K562 (cell line): ENCODE measurements around the gene ASB10. TPM values are rescaled to one million over a fixed set of nuclear protein-coding genes. Genes with fewer than 3 reads are reported as not detected.
A peak's percentile ranks its signal among the peaks of the same experiment; 100 is the strongest.

Experiments
- ARHGAP35 ChIP-seq: fragments of 450-650 bp; IDR thresholded peaks from 2 replicates; pipeline ENCODE4 v1.6.1; 2018; ENCODE audit not compliant: partially characterized antibody
- BCLAF1 ChIP-seq, 2 experiments: fragments of 450-650 bp in 1 of 2; IDR thresholded peaks; 2 replicates each; pipeline ENCODE4 v1.6.1; 2011 to 2017; ENCODE audit warnings: low read depth in 2 of 2, antibody characterized with exemption in 1 of 2, borderline replicate concordance in 1 of 2, low read length in 1 of 2, mild to moderate bottlenecking in 1 of 2, mixed read lengths in 1 of 2; ENCODE audit not compliant: control insufficient read depth in 1 of 2
- BDP1 ChIP-seq: IDR thresholded peaks from 3 replicates; pipeline ENCODE4 v1.6.1; 2011; ENCODE audit not compliant: insufficient read length, insufficient read depth
- CREM ChIP-seq: IDR thresholded peaks from 2 replicates; pipeline ENCODE4 v1.6.1; 2014; ENCODE audit warnings: antibody characterized with exemption, low read depth
- CXXC5 ChIP-seq: fragments of 250-450 bp; sonication (Bioruptor Pico); IDR thresholded peaks from 2 replicates; pipeline ENCODE4 v1.8.0; 2022; ENCODE audit warnings: inconsistent platforms, mild to moderate bottlenecking, moderate library complexity
- EHMT2 ChIP-seq: fragments of 450-650 bp; IDR thresholded peaks from 2 replicates; pipeline ENCODE4 v1.6.1; 2018; ENCODE audit warnings: antibody characterized with exemption
- ETV1 ChIP-seq: fragments of 450-650 bp; conservative IDR thresholded peaks from 2 replicates; pipeline ENCODE4 v1.6.1; 2016; ENCODE audit warnings: missing genetic modification characterization, control low read depth, low read depth, missing compliant biosample characterization
- JUND ChIP-seq, 2 experiments: IDR thresholded peaks; 2 replicates in 1 of 2; 3 replicates in 1 of 2; pipeline ENCODE4 v1.6.1; 2011; ENCODE audit warnings: borderline replicate concordance in 2 of 2, low read depth in 2 of 2, low read length in 2 of 2, improper control_type of control experiment in 1 of 2, missing biosample characterization in 1 of 2, missing genetic modification characterization in 1 of 2, missing genetic modification reagents in 1 of 2
- NCOA6 ChIP-seq: fragments of 450-650 bp; IDR thresholded peaks from 2 replicates; pipeline ENCODE4 v1.6.1; 2017; ENCODE audit warnings: mild to moderate bottlenecking
- PHF20 ChIP-seq: fragments of 450-650 bp; IDR thresholded peaks from 2 replicates; pipeline ENCODE4 v1.6.1; 2018; ENCODE audit not compliant: partially characterized antibody
- POLR2AphosphoS5 ChIP-seq: IDR thresholded peaks from 2 replicates; pipeline ENCODE4 v1.6.1; 2011; ENCODE audit warnings: mild to moderate bottlenecking, low read depth, low read length, moderate library complexity; ENCODE audit not compliant: control insufficient read depth, insufficient read depth
- PRPF4 ChIP-seq: fragments of 200-400 bp; formaldehyde crosslinking; IDR thresholded peaks from one replicate; pipeline ENCODE4 v1.6.1; 2017; ENCODE audit warnings: low read length, low read depth, mild to moderate bottlenecking; ENCODE audit not compliant: insufficient read depth, poor library complexity, severe bottlenecking
- RAD51 ChIP-seq: fragments of 450-650 bp; IDR thresholded peaks from 2 replicates; pipeline ENCODE4 v1.7.1; 2016; ENCODE audit warnings: low read depth, mild to moderate bottlenecking, borderline replicate concordance
- RHOXF2B ChIP-seq: fragments of 250-450 bp; sonication (Bioruptor Pico); conservative IDR thresholded peaks from 2 replicates; pipeline ENCODE4 v1.5.1; 2021
- SMARCA4 ChIP-seq: fragments of 450-650 bp; IDR thresholded peaks from 2 replicates; pipeline ENCODE4 v1.6.1; 2016
- SOX6 ChIP-seq: fragments of 450-650 bp; IDR thresholded peaks from 2 replicates; pipeline ENCODE4 v1.6.1; 2014; ENCODE audit warnings: mild to moderate bottlenecking
- TAF9B ChIP-seq: fragments of 450-650 bp; IDR thresholded peaks from 2 replicates; pipeline ENCODE4 v1.6.1; 2018; ENCODE audit warnings: mild to moderate bottlenecking; ENCODE audit not compliant: partially characterized antibody
- TEAD4 ChIP-seq, 2 experiments: sonication (generic) in 1 of 2; formaldehyde crosslinking in 1 of 2; IDR thresholded peaks; 2 replicates each; pipeline versions ENCODE4 v1.6.1 to v1.8.0; 2012 to 2022; ENCODE audit warnings: borderline replicate concordance in 1 of 2, inconsistent platforms in 1 of 2, low read length in 1 of 2, mild to moderate bottlenecking in 1 of 2, missing genetic modification reagents in 1 of 2
- USF2 ChIP-seq: sonication (generic); formaldehyde crosslinking; IDR thresholded peaks from 2 replicates; pipeline ENCODE4 v1.5.0; 2020; ENCODE audit warnings: missing genetic modification reagents
- YBX1 ChIP-seq: fragments of 450-650 bp; IDR thresholded peaks from 2 replicates; pipeline ENCODE4 v1.7.1; 2016; ENCODE audit warnings: mild to moderate bottlenecking
- ZBTB7A ChIP-seq: IDR thresholded peaks from 2 replicates; pipeline ENCODE4 v1.6.1; 2011; ENCODE audit warnings: low read depth, mild to moderate bottlenecking, low read length, moderate library complexity, borderline replicate concordance; ENCODE audit not compliant: control insufficient read depth
- ZNF239 ChIP-seq: fragments of 250-450 bp; sonication (Bioruptor Pico); IDR thresholded peaks from 2 replicates; pipeline ENCODE4 v1.4.0; 2020; ENCODE audit warnings: mild to moderate bottlenecking
- polyA plus RNA-seq, 8 experiments: library from polyadenylated mRNA; depleted of rRNA in 4 of 8; stranded (reverse) in 5 of 8; unstranded in 3 of 8; fragments of >200 nt; fragmentation: Nextera tagmentation in 2 of 8; fragmentation: Illumina TruSeq in 1 of 8; extraction: Ambion mirVana in 2 of 8; extraction: Trizol in 1 of 8; gene quantifications; 2 replicates each; pipeline versions ENCODE4 v1.2.1 to v1.2.3, GENCODE V29; 2011 to 2014; ENCODE audit warnings: inconsistent platforms in 1 of 8, missing spikeins in 1 of 8
- total RNA-seq, 7 experiments: library from RNA; depleted of rRNA in 6 of 7; stranded (reverse); fragments of >200 nt in 6 of 7; fragmentation: Illumina TruSeq in 2 of 7; extraction: Trizol in 2 of 7; gene quantifications; 2 replicates each; pipeline versions ENCODE4 v1.2.1 to v1.2.3, GENCODE V29; 2011 to 2021; ENCODE audit warnings: low replicate concordance in 1 of 7
- TF ChIP-seq, protein P1 (sequence below): IDR thresholded peaks from 2 replicates; pipeline ENCODE4 v1.6.1; 2016; ENCODE audit warnings: missing genetic modification characterization, missing compliant biosample characterization
- TF ChIP-seq, protein P2 (sequence below): fragments of 450-650 bp; formaldehyde crosslinking; IDR thresholded peaks from 2 replicates; pipeline ENCODE4 v1.4.0; 2022; ENCODE audit warnings: mild to moderate bottlenecking, moderate library complexity

The ASB10 gene
- total and polyA plus RNA-seq, 9 of the 15 experiments (the other 6 are each of a cell fraction or from before 2014, with no cell fraction given) = not detected

GRCh38 chr7:151206914-151207313 is 19.9 kb upstream of the ASB10 start (continued):
- TF ChIP-seq, protein P1, sequence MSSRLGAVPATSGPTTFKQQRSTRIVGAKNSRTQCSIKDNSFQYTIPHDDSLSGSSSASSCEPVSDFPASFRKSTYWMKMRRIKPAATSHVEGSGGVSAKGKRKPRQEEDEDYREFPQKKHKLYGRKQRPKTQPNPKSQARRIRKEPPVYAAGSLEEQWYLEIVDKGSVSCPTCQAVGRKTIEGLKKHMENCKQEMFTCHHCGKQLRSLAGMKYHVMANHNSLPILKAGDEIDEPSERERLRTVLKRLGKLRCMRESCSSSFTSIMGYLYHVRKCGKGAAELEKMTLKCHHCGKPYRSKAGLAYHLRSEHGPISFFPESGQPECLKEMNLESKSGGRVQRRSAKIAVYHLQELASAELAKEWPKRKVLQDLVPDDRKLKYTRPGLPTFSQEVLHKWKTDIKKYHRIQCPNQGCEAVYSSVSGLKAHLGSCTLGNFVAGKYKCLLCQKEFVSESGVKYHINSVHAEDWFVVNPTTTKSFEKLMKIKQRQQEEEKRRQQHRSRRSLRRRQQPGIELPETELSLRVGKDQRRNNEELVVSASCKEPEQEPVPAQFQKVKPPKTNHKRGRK (tag) = no peak
- TF ChIP-seq BCLAF1 (IDR thresholded peaks at IDR 0.05; ENCODE audit: borderline replicate concordance in 1 of 2, control insufficient read depth in 1 of 2, low read depth in 2 of 2, low read length in 1 of 2) (no peak), JUND (IDR thresholded peaks at IDR 0.05; ENCODE audit: borderline replicate concordance, low read depth, low read length) (peak; percentile 55), JUND (tag; IDR thresholded peaks at IDR 0.05; ENCODE audit: borderline replicate concordance, low read depth, low read length) (no peak; the same call in 2 of the 3 replicates), TAF9B (no peak), NCOA6 (no peak), ETV1 (tag) (peak; percentile 95), ZNF239 (no peak), USF2 (peak; percentile 92), ARHGAP35 (no peak), ZBTB7A (no peak), POLR2AphosphoS5 (peak; percentile 72), TEAD4 (IDR thresholded peaks at IDR 0.05; ENCODE audit: low read length) (peak; percentile 90), TEAD4 (CRISPR knock-in tag; IDR thresholded peaks at IDR 0.05; ENCODE audit: borderline replicate concordance) (no peak), SOX6 (peak; percentile 80), CXXC5 (CRISPR knock-in tag) (peak; percentile 45; the same call in 1 of the 2 replicates), RAD51 (peak; percentile 88), PRPF4 (no peak), EHMT2 (no peak), BDP1 (no peak), SMARCA4 (peak; percentile 77), RHOXF2B (no peak), YBX1 (no peak), CREM (peak; percentile 60), PHF20 (peak; percentile 28)
- TF ChIP-seq, protein P2, sequence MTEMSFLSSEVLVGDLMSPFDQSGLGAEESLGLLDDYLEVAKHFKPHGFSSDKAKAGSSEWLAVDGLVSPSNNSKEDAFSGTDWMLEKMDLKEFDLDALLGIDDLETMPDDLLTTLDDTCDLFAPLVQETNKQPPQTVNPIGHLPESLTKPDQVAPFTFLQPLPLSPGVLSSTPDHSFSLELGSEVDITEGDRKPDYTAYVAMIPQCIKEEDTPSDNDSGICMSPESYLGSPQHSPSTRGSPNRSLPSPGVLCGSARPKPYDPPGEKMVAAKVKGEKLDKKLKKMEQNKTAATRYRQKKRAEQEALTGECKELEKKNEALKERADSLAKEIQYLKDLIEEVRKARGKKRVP (CRISPR knock-in tag) = no peak
